Ureter (tissue), 1 donor: Measurements from ENCODE around the gene EIF2AK2. TPM values are rescaled to one million over a fixed set of nuclear protein-coding genes. Genes with fewer than 3 reads are reported as not detected.

Experiments used
- DNase-seq: peaks from one replicate; pipeline ENCODE4 v3.0.0-alpha.2; 2020; ENCODE audit warnings: low spot score
- total RNA-seq: library from RNA; stranded (reverse); gene quantifications from one replicate; pipeline ENCODE4 v1.2.4, GENCODE V29; 2023
- donor health status: DM: yes; HTN: yes; CAD: no.

Gene EIF2AK2
- total RNA-seq, 1 donor from 2014 or later = 47.7 TPM

DNA sequence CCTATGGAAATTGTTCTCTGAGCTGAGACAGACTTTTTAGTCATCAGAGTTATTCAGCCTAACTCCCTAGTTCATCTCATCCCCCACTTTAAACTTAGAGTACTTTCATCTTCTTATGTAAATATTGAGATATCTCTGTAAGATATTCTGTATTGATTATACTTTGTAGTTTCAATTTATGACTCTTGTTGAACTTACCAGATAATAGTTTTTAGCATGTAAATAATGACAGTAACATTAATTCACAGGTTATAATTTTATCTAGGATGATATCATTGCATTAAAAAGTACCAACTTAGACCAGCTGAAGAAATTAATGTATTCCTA lies 14.8 kb upstream of the EIF2AK2 start:
- no peak for DNase-seq

DNA sequence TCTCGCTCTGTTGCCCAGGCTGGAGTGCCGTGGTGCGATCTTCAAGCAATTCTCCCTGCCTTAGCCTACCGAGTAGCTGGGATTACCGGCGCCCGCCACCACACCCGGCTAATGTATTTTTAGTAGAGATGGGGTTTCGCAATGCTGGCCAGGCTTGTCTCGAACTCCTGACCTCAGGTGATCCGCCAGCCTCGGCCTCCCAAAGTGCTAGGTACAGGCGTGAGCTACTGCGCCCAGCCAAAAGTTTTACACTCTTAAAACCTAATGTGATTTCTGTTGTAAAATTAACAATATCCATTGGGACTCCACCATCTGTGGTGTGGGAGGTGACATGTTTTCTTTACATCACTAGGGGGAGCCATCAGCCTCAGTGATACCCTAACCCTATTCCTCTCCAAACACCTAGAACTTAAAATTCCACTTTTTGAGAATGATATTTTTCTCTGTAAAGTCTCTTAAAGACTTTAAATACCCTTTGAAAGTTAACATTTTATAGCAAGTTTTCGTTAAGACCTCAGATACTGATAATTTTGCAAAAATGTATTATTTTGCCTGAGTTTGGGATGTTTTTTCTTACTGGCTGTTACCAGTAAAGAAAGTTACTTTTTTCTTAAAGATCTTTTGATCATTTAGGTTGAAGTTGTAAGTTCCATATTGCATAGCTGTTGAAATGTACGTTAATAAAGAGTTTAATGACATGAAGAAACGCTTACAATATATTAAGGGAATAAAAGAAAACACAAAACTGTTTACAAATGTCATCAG lies 11.6 kb upstream of the EIF2AK2 start:
- no peak for DNase-seq

DNA sequence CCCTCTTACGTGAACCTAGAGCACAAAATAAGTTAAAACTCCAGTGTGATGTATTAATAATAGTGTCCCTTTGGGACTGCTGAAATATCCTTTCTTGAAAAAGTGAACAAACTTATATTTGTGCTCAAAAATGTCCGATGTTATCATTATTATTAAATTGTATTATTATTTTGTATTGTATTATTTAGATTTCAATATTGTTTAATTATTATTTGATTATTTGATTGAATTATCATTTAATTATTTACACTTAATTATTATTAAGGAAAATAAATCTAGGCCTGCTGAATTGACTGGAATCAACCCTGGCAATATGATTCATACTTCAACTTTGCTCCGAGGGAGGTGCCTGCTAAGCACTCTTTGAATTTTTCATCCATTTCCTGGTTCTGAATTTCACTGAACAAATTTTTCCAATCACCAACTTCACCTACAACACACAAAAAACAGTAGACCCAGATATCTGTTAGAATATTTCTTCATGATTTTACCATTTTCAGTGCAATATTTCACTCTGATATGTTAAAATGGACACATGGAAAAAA lies 10.9 kb upstream of the EIF2AK2 start:
- DNase-seq = no peak

DNA sequence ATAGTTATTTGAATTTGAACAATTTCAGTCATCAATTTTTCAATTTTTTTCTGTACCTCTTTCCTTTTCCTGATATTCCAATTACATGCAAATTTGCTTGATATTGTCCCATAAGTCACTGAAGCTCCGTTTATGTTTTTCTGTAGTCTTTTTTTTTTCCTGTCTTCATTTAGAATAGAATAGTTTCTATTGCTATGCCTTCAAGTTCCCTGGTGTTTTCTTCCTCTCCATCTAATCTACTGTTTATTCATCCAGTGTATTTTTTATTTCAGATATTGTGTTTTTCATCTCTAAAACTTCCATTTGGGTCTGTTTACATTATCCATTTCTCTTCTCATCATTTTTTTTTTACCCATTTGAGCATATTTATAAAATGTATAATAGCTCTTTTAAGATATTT lies 8.0 kb upstream of the EIF2AK2 start:
- DNase-seq = no peak

DNA sequence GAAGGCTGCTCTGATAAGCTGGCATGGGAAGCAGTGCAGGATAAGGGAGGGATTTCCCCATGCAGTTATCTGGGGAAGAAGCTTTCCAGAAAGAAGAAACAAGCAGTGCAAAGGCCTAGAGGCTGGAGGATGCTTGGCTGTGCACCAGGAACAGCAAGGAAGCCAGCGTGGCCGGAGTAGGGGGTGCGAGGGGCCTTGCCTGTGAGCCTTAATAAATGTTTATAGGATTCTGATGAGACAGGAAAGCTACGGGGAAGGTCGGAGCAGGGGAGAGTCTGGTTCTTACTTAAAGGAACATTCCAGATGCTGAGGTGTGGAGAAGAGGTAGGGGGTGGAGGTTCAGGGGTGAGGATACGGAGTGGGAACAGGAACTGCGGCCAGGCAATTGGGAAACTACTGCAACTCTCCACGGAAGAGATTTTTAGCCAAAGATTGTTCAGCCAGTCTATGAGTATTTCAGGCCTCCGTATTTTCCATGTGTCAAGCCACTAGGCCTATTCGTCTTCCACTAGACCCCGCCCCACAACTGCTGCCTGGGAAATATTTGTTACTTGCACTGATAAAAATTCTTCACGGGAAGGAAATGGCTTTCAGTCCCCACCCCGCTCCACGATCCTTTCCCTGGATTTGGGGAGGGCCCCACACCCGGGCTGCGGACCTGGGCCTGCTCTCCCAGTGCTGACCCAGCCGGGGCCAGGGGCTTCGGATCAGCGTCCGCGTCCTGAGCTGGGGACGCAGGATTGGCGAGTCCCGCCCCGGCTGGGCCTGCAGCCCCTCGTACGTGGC lies 516 bp downstream of the EIF2AK2 start:
- DNase-seq = peak; percentile 64

DNA sequence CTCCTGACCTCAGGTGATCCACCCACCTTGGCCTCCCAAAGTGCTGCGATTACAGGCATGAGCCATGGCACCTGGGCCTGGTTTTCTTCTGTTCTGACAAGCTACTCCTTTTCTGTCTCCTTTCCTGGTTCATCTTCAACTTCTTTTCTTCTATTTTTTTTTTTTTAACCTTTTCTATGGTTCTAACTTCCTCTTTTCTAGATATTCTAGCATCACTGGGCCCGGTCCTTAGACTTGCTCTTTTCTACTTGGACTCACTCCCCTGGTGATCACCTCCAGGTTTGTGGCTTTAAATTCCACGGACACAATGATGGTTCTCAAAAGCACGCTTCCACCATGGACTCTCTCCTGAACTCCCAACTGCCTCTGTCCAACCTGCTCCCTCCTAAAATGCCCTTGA lies 2.0 kb downstream of the EIF2AK2 start:
- DNase-seq = no peak

DNA sequence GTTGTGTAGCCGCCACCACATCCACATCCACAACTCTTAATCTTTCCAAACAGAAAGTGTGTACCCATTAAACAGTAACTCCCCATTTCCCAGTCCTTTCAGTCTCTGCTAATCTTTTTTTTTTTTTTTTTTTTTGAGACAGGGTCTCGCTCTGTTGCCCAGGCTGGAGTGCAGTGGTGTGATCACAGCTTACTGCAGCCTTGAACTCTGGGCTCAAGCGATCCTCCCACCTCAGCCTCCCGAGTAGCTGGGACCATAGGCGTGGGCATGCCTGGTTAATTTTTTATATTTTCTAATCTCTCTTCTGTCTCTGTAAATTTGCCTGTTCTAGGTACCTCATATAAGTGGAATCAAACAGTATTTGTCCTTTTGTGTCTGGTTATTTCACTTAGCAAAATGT lies 3.6 kb downstream of the EIF2AK2 start:
- DNase-seq = no peak

DNA sequence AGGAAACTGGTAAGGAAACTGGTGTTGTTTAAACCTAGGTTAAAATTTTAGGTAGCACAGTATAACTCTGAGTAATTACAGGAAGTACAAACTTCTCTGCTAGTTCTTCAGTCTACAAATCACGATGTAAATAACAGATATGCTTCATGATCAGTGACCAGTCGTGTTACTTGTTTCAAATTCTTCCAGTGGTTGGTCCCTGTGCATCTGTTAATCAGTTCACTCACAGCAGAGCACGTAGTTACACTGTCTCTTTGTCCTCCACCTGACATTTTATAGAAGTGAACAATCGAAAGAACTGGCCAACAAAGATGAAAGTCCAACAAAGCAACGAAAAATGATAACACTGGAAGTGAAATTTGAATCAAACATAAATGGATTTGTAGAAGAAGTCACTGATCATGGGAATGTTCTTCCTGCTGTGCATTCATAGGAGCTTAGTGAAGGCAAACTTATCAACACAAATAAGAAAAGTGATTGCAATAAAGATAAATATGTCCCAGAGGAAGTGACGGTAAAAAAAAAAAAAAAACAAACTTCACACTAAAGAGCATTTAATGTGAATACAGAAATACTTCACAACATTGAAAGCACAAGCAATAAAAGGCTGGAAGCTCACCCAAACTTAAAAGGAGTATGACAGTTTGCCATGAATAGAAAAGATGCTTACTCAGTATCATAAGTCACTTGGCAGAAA lies 7.0 kb downstream of the EIF2AK2 start:
- no peak for DNase-seq

DNA sequence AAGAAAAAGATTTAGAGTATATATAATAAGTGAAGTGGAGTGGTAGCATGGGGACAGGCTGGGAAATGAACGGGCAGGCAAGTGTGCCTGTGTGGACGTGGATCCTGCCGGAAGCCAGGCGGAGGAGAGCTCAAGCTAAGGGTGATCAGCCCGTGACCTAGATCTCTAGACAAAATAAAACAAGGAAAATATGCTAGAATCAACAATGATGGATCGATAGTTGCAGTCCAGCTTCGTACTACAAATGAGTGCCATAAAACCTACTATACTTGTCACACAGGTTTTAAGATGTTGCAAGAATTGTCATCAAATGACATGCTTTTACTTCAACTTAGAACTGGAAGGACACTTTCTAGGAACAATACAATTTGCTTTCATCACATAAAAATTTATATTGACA lies 8.5 kb downstream of the EIF2AK2 start:
- peak; percentile 44 for DNase-seq

DNA sequence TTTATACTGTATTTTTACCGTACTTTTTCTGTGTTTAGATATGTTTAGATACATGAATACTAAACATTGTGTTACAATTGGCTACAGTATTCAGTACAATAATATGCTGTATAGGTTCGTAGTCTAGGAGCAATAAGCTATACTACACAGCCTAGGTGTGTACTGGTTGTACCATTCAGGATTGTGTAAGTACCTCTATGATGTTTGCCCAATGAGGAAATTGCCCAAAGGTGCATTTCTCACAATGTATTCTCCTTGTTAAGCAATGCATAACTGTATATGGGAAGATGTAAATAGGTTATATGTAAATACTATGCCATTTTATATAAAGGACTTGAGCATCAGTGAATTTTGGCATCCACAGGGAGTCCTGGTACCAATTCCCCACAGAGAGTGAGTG lies 10.7 kb downstream of the EIF2AK2 start:
- no peak for DNase-seq

DNA sequence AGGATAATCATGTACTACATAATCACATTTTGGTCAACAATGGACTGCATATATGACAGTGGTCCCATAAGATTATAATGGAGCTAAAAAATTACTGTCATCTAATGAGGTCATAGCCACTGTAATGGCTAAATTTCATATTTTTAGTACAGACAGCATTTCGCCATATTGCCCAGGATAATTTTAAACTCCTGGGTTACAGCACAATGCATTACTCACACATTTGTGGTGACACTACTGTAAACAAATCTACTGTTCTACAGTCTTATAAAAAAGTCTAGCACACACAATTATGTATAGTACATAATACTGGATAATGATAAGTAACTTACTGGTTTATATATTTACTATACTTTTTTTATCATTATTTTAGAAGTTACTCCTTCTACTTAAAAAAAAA lies 12.8 kb downstream of the EIF2AK2 start:
- DNase-seq = no peak

DNA sequence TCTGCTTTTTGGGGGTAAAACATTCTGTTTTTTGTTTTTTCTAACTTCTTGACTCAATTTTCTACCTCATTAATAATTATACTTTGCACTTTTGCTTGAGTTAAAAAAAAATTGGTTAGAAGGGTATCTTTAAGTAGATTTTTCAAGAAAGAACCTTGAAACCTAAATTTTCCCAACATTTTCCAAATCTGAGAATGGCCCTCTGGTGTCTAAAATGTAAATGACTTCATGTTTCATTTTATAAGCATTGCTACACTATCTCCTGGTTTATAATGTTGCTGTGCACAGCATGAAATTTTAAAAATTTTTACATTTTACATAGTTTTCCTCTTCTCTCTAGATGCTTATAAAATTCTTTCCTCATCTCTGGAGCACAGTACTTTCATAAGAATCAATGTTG lies 14.2 kb downstream of the EIF2AK2 start:
- DNase-seq = no peak

DNA sequence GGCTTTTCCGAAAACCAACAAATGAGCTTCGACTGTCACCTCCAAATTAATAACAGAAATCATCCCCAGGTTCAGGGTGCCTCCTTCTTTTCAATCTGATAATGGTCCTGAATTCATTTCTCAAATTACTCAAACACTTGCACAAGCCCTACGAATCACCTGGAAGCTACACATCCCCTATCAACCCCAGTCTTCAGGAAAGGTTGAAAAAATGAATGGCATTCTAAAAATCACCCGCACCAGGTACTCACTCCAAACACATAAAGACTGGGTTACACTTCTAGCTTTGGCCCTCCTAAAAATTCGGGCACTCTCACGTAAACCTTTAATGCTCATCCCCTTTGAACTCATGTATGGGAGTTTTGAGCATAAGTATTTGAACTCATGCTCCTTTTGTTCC lies 23.9 kb downstream of the EIF2AK2 start:
- no peak for DNase-seq

DNA sequence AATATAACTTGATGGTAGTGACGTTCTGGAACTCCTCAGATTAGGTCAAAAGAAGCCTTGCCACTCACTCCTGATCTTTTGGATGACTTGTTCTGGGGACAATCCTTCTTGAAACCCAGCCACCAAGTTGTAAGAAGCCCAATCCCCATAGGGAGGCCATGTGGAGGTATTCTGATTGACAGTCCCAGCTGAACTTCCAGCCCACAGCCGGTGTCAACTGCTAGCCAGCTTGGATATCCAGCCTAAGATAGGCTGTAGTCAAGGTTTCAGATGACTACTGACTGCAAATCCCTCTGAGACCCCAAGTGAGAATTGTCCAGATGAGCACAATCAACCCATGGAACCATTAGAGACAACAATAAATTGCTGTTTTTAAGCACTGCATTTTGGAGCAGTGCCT lies 31.4 kb downstream of the EIF2AK2 start:
- DNase-seq = no peak

DNA sequence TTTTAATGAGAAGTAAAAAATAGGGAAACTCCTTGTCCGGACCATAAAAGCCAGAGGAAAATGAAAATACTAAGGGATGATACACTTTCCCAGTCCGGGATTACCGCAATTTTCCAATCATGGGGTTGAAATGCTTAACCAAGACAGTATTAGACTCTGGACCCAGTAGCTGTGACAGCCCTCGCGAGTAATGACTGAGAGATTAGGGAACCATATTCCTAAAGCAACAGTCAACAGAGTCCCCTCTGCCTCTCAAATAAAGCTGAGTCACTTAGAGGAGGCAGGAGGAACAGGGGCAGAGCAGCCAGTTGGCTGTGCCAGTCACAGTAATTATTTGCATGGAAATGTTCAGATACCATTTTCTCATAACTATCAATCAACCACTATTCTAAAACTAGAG lies 37.6 kb downstream of the EIF2AK2 start:
- no peak for DNase-seq

DNA sequence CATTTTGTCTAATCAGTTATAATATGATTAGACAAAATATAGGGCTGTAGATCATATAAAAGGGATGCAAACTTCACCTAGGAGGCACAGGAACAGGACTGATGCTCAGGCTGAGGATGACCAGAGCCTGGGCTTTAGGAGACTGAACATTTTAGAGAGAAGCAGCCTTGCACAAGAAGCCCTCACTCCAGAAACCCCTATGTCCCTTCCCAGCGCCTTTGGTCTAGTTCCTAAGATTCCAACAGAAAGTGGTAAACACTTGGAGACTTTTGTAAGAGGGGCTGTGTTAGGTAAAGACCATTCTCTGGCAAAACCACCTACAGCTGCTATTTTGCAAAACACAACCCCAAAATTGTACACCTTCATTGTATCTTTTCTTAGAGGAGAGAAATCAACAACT lies 39.2 kb downstream of the EIF2AK2 start:
- DNase-seq = no peak

DNA sequence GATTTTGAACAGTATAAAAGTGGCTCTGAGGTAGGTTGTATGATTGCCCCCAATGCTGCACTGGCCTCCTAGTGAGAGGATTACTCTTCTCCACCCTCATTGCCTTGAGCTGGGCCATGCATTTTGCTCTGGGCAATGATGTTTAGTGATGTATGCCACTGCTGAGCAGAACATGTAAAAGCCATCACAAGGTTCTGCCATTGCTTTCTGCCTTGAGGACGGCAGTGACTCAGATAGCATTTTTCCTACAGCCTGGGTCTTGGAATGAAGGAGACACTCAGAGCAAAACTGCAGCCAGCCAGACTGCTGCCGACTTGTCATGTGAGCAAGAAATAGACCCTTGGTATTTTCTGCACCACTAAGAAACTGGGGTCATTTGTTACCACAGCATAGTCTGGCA lies 44.8 kb downstream of the EIF2AK2 start:
- DNase-seq = no peak

DNA sequence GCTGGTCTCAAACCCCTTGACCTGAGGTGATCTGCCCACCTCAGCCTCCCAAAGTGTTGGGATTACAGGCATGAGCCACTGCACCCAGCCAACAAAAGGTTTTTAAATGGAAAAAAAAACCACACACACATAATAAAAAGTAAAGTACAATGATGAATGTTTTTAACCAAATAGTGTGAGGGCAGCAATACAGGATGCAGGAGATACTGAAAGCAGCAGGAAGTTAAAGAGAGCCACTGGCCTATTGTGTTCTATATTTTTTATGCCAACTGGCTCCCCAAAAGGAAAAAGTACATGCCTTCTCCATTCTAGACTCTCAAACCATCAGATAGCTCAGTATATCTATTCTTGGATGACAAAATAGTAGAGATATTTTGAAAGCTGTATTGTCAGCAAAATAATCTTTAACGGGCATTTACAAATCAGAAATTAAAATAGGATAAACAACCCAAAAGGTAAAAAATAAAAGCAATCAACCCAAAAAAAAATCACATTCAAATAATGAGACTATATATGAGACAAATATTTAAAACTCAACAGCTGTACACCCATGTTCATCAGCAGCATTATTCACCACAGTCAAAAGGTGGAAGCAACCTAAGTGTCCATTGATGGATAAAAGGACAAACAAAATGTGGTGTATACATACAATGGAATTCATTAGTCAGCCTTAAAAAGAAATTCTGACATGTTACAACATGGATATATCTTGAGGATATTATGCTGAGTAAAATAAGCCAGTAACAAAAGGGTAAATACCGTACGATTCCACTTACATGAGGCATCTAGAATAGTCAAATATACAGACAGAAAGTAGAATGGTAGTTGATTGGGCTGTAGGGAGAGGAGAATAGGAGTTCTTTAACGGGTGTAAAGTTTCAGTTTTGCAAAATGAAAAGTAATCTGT lies 46.2 kb downstream of the EIF2AK2 start:
- no peak for DNase-seq

DNA sequence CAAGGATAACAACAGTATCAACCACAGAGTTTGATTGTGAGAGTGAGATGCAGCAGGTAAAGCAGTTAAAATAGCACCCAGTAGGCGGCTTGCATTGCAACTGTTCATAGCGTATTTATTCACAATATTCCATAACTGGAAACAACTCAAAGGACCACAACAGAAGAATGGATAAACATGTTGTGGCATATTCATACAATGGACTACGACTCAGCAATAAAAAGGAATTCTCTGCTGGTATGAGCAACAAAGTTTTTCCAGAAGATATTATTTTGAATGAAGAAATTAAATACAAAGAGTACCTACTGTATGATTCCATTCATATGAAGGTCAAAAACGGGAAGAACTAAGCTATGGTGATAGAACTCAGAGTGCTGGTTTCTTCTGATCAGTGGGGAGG lies 47.3 kb downstream of the EIF2AK2 start:
- DNase-seq = no peak

DNA sequence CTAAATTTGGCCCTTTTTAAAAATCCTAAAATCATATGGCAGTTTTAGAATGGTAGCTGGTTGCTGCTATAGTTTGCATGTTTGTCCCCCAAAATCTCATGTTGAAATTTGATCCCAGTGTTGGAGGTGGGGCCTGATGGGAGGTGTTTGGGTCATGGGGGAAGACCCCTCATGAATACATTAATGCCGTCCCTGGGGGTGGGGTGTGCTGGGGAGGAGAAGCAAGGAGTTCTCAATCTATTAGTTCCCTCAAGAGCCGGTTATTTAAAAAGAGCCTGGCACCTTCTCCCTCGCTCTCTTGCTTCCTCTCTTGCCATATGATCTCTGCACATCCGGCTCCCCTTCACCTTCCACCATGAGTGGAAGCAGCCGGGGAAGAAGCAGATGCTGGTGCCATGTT lies 51.6 kb downstream of the EIF2AK2 start:
- DNase-seq = no peak

DNA sequence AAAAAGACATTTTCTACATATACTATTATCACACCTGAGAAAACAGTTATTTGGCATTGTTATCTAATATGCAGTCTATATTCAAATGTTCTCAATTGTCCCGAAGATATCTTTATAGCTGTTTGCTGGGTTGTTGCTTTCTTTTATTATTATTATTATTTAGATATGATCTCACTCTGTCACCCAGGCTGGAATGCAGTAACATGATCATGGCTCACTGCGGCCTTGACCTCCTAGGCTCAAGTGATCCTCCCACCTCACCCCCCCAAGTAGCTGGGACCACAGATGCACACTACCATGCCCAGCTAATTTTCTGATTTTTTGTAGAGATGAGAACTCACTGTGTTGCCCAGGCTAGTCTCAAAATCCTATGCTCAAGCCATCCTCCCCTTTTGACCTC lies 52.6 kb downstream of the EIF2AK2 start:
- no peak for DNase-seq

DNA sequence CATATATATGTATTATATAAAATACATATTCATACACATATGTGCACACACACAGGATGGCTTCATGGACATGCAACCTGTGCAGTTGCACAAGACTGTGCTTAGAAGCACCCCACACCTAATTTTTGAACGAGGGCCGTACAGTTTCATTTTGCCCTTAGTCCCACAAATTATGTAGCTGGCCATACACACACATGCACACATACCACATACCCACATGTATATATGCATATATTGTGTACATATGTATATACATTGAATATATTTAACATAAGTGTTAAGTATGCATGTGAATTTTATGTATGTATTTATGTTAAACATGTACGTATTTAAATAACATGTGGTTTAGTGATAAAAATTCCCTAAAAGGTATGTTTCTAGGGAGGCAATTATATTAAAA lies 54.2 kb downstream of the EIF2AK2 start:
- no peak for DNase-seq
